Colon (tissue), 2 donors: Measurements from ENCODE around the gene KRTAP12-1.
"Not testable (repeated sequence)": the region's sequence is repeated elsewhere in the genome, so short reads cannot be mapped to it uniquely, and the experiment has no call there.

Source experiments
- FAIRE-seq: peaks from 2 replicates; lab custom pipeline; 2012; peaks lifted over from hg19 to GRCh38; lab: Jason Lieb, UNC
- donor health status: control.
- donor health status: control.

KRTAP12-1 gene

GRCh38 chr21:44667612-44668011 is 14.4 kb downstream of the KRTAP12-1 start:
- FAIRE-seq: no peak

- FAIRE-seq: no peak
These were observed 15.3 kb downstream of the KRTAP12-1 start, which contains the start of gene KRTAP12-2 for GRCh38 chr21:44666401-44667320. Gene KRTAP12-2 (minus strand): TSS chr21:44666927. CDS start chr21:44666886, 41 bp downstream.

- no peak for FAIRE-seq
These were observed 17.3 kb downstream of the KRTAP12-1 start for GRCh38 chr21:44664691-44665090.

GRCh38 chr21:44661567-44661966 is 20.4 kb downstream of the KRTAP12-1 start:
- not testable (repeated sequence) for FAIRE-seq

- no peak for FAIRE-seq
These were observed 22.9 kb downstream of the KRTAP12-1 start for GRCh38 chr21:44658913-44659595.

GRCh38 chr21:44658541-44658910 is 23.4 kb downstream of the KRTAP12-1 start:
- FAIRE-seq: no peak

GRCh38 chr21:44657635-44658540 is 24.1 kb downstream of the KRTAP12-1 start, which contains the start of gene KRTAP12-3:
Gene KRTAP12-3 (plus strand): TSS chr21:44657932. CDS start chr21:44657980, 48 bp downstream.
- FAIRE-seq: no peak

- FAIRE-seq: no peak
These were observed 25.1 kb downstream of the KRTAP12-1 start for GRCh38 chr21:44656868-44657267.

- FAIRE-seq: no peak
These were observed 27.3 kb downstream of the KRTAP12-1 start, which contains the start of gene KRTAP12-4 for GRCh38 chr21:44654576-44655175. Gene KRTAP12-4 (minus strand): TSS chr21:44654659. CDS start chr21:44654614, 45 bp downstream.

GRCh38 chr21:44653656-44654575 is 28.0 kb downstream of the KRTAP12-1 start:
- no peak for FAIRE-seq

GRCh38 chr21:44653123-44653522 is 28.8 kb downstream of the KRTAP12-1 start:
- no peak for FAIRE-seq

GRCh38 chr21:44650973-44651675 is 30.8 kb downstream of the KRTAP12-1 start:
- FAIRE-seq: no peak

GRCh38 chr21:44650265-44650972 is 31.5 kb downstream of the KRTAP12-1 start:
- no peak for FAIRE-seq

- FAIRE-seq: no peak
These were observed 32.4 kb downstream of the KRTAP12-1 start for GRCh38 chr21:44649521-44650100.

- FAIRE-seq: no peak
These were observed 33.2 kb downstream of the KRTAP12-1 start for GRCh38 chr21:44648557-44649311.

- no peak for FAIRE-seq
These were observed 34.8 kb downstream of the KRTAP12-1 start for GRCh38 chr21:44647222-44647552.

- FAIRE-seq: not testable (repeated sequence)
These were observed 35.4 kb downstream of the KRTAP12-1 start, which contains the start of gene KRTAP10-11 for GRCh38 chr21:44646366-44647221. Gene KRTAP10-11 (plus strand): TSS chr21:44646414. CDS start chr21:44646459, 45 bp downstream.
